Lower lobe of right lung (tissue), 1 donor: Measurements from ENCODE around the gene DHX34. TPM values are rescaled to one million over a fixed set of nuclear protein-coding genes. Genes with fewer than 3 reads are reported as not detected.

ENCODE experiments used
- total RNA-seq: library from RNA; stranded (reverse); fragmentation: NEBNext Ultra II Directional; extraction: Animal tissue kit (Norgen Biotek cat#: 25700); gene quantifications from one replicate; pipeline ENCODE4 v1.2.1, GENCODE V29; 2021
- donor health status: DM: no; HTN: yes; CAD: no; lungs with severe emphysema.

The DHX34 gene
- total RNA-seq, 1 donor from 2014 or later = 14.5 TPM

Other genes with a start within 250 kb of the DHX34 start
- 49.3 TPM for gene ZC3H4, start 235.5 kb upstream of the DHX34 start, total RNA-seq
- gene SAE1, start 218.5 kb upstream of the DHX34 start, total RNA-seq = 49.9 TPM
- gene BBC3, start 118.1 kb upstream of the DHX34 start, total RNA-seq = 18.5 TPM
- gene CCDC9, start 92.8 kb upstream of the DHX34 start, total RNA-seq = 30.7 TPM
- 18.0 TPM for gene INAFM1, start 74.4 kb upstream of the DHX34 start, total RNA-seq
- gene C5AR1, start 39.5 kb upstream of the DHX34 start, total RNA-seq = 79.9 TPM
- 6.4 TPM for gene C5AR2, start 17.1 kb upstream of the DHX34 start, total RNA-seq
- 5.3 TPM for gene MEIS3, start 70.2 kb downstream of the DHX34 start, total RNA-seq
- gene SLC8A2, start 122.6 kb downstream of the DHX34 start, total RNA-seq = 0.27 TPM
- 14.5 TPM for gene KPTN, start 134.9 kb downstream of the DHX34 start, total RNA-seq
- gene NAPA, start 165.7 kb downstream of the DHX34 start, total RNA-seq = 115 TPM
- 0.89 TPM for gene ZNF541, start 223.8 kb downstream of the DHX34 start, total RNA-seq